OCI-LY7 (cell line): ENCODE results near the gene FGFRL1.

ENCODE experiments used
- EZH2phosphoT487 ChIP-seq: fragments of 200-600 bp; sonication (generic); IDR thresholded peaks from 2 replicates; pipeline ENCODE4 v1.6.1; 2018; ENCODE audit warnings: low read depth, borderline replicate concordance, mild to moderate bottlenecking, mixed run types, antibody characterized with exemption, low read length, moderate library complexity, mixed read lengths
- TF ChIP-seq, protein P1 (sequence below): fragments of 200-600 bp; sonication (generic); conservative IDR thresholded peaks from 2 replicates; pipeline ENCODE4 v1.5.1; 2014; ENCODE audit warnings: mild to moderate bottlenecking, antibody characterized with exemption, low read length, moderate library complexity, mixed read lengths

DNA sequence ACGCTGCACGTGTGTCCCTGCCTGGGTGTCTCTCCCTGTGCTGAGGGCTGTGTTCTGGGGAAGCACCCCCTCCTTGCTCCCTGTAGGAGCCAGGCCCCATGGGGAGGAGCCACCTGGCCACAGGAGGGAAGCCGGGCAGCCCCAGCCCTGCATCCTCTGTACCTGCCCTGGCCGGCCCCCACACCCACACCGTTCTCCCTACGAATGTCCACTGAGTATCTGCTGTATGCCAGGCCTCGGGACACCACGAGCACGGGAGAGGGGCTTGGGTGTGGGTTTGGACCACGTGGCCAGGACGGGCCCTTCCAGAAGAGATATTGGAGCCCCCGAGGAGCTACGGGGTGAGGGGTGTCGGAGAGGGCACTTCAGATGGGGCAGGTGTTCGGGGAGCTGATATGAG lies 6.3 kb downstream of the FGFRL1 start:
- TF ChIP-seq, protein P1, sequence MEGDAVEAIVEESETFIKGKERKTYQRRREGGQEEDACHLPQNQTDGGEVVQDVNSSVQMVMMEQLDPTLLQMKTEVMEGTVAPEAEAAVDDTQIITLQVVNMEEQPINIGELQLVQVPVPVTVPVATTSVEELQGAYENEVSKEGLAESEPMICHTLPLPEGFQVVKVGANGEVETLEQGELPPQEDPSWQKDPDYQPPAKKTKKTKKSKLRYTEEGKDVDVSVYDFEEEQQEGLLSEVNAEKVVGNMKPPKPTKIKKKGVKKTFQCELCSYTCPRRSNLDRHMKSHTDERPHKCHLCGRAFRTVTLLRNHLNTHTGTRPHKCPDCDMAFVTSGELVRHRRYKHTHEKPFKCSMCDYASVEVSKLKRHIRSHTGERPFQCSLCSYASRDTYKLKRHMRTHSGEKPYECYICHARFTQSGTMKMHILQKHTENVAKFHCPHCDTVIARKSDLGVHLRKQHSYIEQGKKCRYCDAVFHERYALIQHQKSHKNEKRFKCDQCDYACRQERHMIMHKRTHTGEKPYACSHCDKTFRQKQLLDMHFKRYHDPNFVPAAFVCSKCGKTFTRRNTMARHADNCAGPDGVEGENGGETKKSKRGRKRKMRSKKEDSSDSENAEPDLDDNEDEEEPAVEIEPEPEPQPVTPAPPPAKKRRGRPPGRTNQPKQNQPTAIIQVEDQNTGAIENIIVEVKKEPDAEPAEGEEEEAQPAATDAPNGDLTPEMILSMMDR: no peak
- TF ChIP-seq EZH2phosphoT487: no peak
